ENCODE measurements around the gene CHST15. TPM values are rescaled to one million over a fixed set of nuclear protein-coding genes. Genes with fewer than 3 reads are reported as not detected.

The CHST15 gene
- polyA plus RNA-seq, 1 donor from 2014 or later, result 0.79 TPM

DNA sequence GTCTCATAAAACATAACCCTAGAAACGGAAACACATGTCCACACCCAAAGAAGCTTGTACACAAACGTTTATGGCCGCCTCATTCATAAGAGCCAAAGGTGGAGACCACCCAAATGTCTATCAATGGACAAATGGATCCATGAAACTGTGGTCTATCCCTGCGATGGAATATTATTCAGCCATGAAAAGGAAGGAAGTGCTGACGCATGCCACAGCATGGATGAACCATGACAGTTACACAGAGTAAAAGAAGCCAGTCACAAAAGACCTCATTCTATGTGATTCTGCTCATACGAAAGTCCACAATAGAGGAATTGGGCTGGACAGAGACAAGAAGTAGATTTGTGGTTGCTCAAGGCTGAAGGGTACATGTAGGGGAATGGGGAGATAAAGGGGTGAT is 10.8 kb downstream of the CHST15 start:
- Histone ChIP-seq H3K4me2 (ENCODE audit: low read length) (no peak overlapping the region), H3K9ac (ENCODE audit: low read length) (no peak overlapping the region), H2AFZ (ENCODE audit: low read depth, low read length) (no peak overlapping the region), H3K36me3 (ENCODE audit: insufficient read depth, low read length) (no peaks in the 10 kb centered on the region), H3K9me2 (ENCODE audit: insufficient read depth, low read length) (no peaks in the 10 kb centered on the region), H3K27ac (ENCODE audit: low read length) (no peak overlapping the region), H3K4me3 (ENCODE audit: low read length) (no peak overlapping the region), H4K20me1 (ENCODE audit: insufficient read depth) (no peaks in the 10 kb centered on the region), H3K79me2 (replicated peaks; ENCODE audit: insufficient read depth, low read length) (no peaks in the 10 kb centered on the region), H3K27me3 (ENCODE audit: insufficient read depth, low read depth, low read length) (no peaks in the 10 kb centered on the region), H3K9me3 (ENCODE audit: low read length) (no peaks in the 10 kb centered on the region), H3F3A (ENCODE audit: insufficient read depth, low read length, poor library complexity, severe bottlenecking) (no peaks in the 10 kb centered on the region)
- TF ChIP-seq MXI1 (conservative IDR thresholded peaks at IDR 0.05; ENCODE audit: poor library complexity, severe bottlenecking) (no peak), SMC3 (conservative IDR thresholded peaks at IDR 0.05; ENCODE audit: poor library complexity) (no peak), TAF1 (IDR thresholded peaks at IDR 0.05; ENCODE audit: low read depth) (no peak), RAD21 (conservative IDR thresholded peaks at IDR 0.05) (no peak), EP300 (conservative IDR thresholded peaks at IDR 0.05; ENCODE audit: poor library complexity, severe bottlenecking) (no peak), EZH2 (IDR thresholded peaks at IDR 0.05; ENCODE audit: borderline replicate concordance, insufficient read depth, low read length, poor library complexity, severe bottlenecking) (no peak), POLR2AphosphoS5 (IDR thresholded peaks at IDR 0.05) (no peak)
- TF ChIP-seq, protein P1, sequence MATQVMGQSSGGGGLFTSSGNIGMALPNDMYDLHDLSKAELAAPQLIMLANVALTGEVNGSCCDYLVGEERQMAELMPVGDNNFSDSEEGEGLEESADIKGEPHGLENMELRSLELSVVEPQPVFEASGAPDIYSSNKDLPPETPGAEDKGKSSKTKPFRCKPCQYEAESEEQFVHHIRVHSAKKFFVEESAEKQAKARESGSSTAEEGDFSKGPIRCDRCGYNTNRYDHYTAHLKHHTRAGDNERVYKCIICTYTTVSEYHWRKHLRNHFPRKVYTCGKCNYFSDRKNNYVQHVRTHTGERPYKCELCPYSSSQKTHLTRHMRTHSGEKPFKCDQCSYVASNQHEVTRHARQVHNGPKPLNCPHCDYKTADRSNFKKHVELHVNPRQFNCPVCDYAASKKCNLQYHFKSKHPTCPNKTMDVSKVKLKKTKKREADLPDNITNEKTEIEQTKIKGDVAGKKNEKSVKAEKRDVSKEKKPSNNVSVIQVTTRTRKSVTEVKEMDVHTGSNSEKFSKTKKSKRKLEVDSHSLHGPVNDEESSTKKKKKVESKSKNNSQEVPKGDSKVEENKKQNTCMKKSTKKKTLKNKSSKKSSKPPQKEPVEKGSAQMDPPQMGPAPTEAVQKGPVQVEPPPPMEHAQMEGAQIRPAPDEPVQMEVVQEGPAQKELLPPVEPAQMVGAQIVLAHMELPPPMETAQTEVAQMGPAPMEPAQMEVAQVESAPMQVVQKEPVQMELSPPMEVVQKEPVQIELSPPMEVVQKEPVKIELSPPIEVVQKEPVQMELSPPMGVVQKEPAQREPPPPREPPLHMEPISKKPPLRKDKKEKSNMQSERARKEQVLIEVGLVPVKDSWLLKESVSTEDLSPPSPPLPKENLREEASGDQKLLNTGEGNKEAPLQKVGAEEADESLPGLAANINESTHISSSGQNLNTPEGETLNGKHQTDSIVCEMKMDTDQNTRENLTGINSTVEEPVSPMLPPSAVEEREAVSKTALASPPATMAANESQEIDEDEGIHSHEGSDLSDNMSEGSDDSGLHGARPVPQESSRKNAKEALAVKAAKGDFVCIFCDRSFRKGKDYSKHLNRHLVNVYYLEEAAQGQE (IDR thresholded peaks at IDR 0.05; ENCODE audit: borderline replicate concordance), result no peak
- TF ChIP-seq, protein P2, sequence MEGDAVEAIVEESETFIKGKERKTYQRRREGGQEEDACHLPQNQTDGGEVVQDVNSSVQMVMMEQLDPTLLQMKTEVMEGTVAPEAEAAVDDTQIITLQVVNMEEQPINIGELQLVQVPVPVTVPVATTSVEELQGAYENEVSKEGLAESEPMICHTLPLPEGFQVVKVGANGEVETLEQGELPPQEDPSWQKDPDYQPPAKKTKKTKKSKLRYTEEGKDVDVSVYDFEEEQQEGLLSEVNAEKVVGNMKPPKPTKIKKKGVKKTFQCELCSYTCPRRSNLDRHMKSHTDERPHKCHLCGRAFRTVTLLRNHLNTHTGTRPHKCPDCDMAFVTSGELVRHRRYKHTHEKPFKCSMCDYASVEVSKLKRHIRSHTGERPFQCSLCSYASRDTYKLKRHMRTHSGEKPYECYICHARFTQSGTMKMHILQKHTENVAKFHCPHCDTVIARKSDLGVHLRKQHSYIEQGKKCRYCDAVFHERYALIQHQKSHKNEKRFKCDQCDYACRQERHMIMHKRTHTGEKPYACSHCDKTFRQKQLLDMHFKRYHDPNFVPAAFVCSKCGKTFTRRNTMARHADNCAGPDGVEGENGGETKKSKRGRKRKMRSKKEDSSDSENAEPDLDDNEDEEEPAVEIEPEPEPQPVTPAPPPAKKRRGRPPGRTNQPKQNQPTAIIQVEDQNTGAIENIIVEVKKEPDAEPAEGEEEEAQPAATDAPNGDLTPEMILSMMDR (IDR thresholded peaks at IDR 0.05; ENCODE audit: poor library complexity, severe bottlenecking), result no peak

DNA sequence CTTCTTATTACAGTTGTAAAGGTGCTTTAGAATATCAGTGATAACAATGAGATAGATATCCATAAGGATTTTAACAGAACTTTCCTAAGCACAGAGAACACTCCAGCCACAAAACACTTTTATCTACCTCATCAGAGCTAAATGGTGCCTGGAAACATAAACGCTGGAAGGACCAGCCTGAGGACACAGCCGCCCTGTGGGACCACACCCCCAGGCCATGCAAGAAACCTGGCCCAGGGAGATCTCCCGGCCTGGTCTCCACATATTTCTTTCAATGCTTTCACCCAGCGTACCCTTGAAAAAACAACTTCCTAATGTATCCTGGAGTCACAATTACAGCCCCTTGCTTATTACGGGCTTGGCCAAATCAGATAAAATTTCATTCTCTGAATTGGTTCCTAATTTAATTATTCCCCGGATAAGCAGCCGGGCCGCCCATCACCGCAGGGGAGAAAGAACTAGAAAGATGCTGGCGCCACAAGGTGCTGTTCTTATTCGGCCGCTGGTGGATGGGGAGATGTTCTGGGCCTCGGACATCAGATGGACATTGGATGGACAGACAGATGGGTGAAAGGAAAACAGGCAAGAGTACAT is 11.8 kb downstream of the CHST15 start:
- no peaks in the 10 kb centered on the region for H3K9me3 ChIP-seq (ENCODE audit: low read length)
- H4K20me1 ChIP-seq (ENCODE audit: insufficient read depth), result no peaks in the 10 kb centered on the region
- H3K27ac ChIP-seq (ENCODE audit: low read length), result no peak overlapping the region
- no peaks in the 10 kb centered on the region for H3K9me2 ChIP-seq (ENCODE audit: insufficient read depth, low read length)
- no peak overlapping the region for H3K4me2 ChIP-seq (ENCODE audit: low read length)
- H3K4me3 ChIP-seq (ENCODE audit: low read length), result no peak overlapping the region
- TF ChIP-seq MXI1 (conservative IDR thresholded peaks at IDR 0.05; ENCODE audit: poor library complexity, severe bottlenecking) (no peak), POLR2AphosphoS5 (IDR thresholded peaks at IDR 0.05) (no peak)
- TF ChIP-seq, protein P2 (IDR thresholded peaks at IDR 0.05; ENCODE audit: poor library complexity, severe bottlenecking), result no peak
- H3K36me3 ChIP-seq (ENCODE audit: insufficient read depth, low read length), result no peaks in the 10 kb centered on the region
- H3K9ac ChIP-seq (ENCODE audit: low read length), result no peak overlapping the region
- H3F3A ChIP-seq (ENCODE audit: insufficient read depth, low read length, poor library complexity, severe bottlenecking), result no peaks in the 10 kb centered on the region
- H3K27me3 ChIP-seq (ENCODE audit: insufficient read depth, low read depth, low read length), result no peaks in the 10 kb centered on the region
- no peak overlapping the region for H2AFZ ChIP-seq (ENCODE audit: low read depth, low read length)
- no peaks in the 10 kb centered on the region for H3K79me2 ChIP-seq (replicated peaks; ENCODE audit: insufficient read depth, low read length)
